Epithelial cell of proximal tubule (primary cell): ENCODE results near the gene MAML2. TPM values are rescaled to one million over a fixed set of nuclear protein-coding genes. Genes with fewer than 3 reads are reported as not detected.

ENCODE experiments used
- DNase-seq: peaks from one replicate; pipeline ENCODE4 v3.0.0-alpha.2; 2011; ENCODE audit warnings: low read depth
- H3K4me3 ChIP-seq: 2 replicates; pipeline ENCODE4 v1.5.1; 2011; ENCODE audit warnings: low read depth, mild to moderate bottlenecking, low read length
- total RNA-seq: library from RNA; depleted of rRNA; stranded (reverse); fragments of >200 nt; gene quantifications from 2 replicates; pipeline ENCODE4 v1.2.3, GENCODE V29; 2015
- TF ChIP-seq, protein P1 (sequence below): conservative IDR thresholded peaks from 2 replicates; pipeline ENCODE4 v1.5.1; 2012; ENCODE audit warnings: low read depth, mild to moderate bottlenecking, low read length

MAML2 gene
- total RNA-seq, 1 donor from 2014 or later = 5.1 TPM

- DNase-seq = peak; percentile 92
- TF ChIP-seq, protein P1, sequence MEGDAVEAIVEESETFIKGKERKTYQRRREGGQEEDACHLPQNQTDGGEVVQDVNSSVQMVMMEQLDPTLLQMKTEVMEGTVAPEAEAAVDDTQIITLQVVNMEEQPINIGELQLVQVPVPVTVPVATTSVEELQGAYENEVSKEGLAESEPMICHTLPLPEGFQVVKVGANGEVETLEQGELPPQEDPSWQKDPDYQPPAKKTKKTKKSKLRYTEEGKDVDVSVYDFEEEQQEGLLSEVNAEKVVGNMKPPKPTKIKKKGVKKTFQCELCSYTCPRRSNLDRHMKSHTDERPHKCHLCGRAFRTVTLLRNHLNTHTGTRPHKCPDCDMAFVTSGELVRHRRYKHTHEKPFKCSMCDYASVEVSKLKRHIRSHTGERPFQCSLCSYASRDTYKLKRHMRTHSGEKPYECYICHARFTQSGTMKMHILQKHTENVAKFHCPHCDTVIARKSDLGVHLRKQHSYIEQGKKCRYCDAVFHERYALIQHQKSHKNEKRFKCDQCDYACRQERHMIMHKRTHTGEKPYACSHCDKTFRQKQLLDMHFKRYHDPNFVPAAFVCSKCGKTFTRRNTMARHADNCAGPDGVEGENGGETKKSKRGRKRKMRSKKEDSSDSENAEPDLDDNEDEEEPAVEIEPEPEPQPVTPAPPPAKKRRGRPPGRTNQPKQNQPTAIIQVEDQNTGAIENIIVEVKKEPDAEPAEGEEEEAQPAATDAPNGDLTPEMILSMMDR = no peak
- H3K4me3 ChIP-seq = peak overlapping the region; percentile 32
These were observed 186.6 kb downstream of the MAML2 start for GRCh38 chr11:96156379-96156722.

GRCh38 chr11:96155627-96156378 lies 187.2 kb downstream of the MAML2 start:
- H3K4me3 ChIP-seq = peak overlapping the region; percentile 32
- DNase-seq = peak; percentile 95
- TF ChIP-seq, protein P1 = peak; percentile 53

DNA sequence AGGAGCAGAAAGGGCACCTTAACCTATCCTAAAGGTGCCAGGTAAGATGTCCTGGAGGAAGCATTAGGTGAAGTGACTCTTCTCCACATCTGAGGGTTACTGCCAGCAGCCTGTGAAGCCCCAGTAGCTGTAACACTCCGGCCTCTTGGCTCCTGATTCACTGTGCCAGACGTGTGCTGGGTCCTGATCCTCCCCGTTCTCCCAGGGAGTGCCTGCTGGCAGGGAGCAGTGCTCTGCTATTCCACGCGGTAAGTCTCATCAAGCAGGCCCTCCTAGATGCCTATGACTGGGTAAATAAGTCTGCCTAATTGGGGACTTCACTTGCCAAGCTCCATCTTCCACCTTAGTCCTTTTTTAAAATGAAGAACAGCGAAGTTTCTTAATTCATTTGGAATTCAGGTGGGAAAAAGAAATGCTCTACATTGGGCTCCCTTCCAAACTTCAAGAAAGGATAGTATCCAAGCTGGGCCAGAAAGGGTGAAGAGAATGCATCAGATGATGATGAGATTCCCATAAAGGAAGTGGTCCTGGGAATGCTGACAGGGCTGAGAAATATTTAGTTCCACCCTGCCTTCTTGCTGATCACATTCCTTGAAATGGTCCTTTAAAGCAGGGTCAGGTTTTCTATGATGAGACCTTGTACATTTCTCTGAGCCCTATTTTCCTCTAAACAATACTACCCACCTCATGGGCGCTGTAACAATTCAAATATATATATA lies 188.0 kb downstream of the MAML2 start:
- TF ChIP-seq, protein P1 = no peak
- H3K4me3 ChIP-seq = peak overlapping the region; percentile 13
- no peak for DNase-seq

- TF ChIP-seq, protein P1 = no peak
- no peak overlapping the region for H3K4me3 ChIP-seq
- DNase-seq = no peak
These were observed 190.4 kb downstream of the MAML2 start for GRCh38 chr11:96152623-96153022.

DNA sequence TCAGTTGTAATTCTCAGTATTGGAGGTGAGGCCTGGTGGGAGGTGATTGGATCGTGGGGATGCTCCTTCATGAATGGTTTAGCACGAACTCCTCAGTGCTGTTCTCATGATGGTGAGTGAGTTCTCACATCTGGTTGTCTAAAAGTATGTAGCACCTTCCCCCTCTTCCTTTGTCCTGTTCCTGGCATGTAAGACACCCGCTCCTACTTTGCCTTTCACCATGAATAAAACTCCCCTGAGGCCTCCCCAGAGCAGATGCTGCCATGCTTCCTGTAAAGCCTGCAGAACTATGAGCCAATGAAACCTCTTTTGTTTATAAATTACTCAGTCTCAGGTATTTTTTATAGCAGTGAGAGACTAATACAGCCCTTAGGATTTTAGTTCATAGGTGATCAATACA lies 191.5 kb downstream of the MAML2 start:
- no peak overlapping the region for H3K4me3 ChIP-seq
- TF ChIP-seq, protein P1 = no peak
- no peak for DNase-seq

GRCh38 chr11:96150609-96151008 lies 192.4 kb downstream of the MAML2 start:
- DNase-seq = no peak
- H3K4me3 ChIP-seq = no peak overlapping the region
- TF ChIP-seq, protein P1 = no peak
